GM12878 (cell line): ENCODE data around the gene S100P. TPM values are rescaled to one million over a fixed set of nuclear protein-coding genes. Genes with fewer than 3 reads are reported as not detected.

Experiments
- ATAC-seq: fragments of 200-7000 bp; cut with Tn5 transposase; 3 replicates; pipeline ENCODE4 v1.9.1; 2020; ENCODE audit warnings: mild to moderate bottlenecking, moderate library complexity
- BruUV-seq: library from RNA; stranded (reverse); fragments of 400-500 nt; replicated peaks from 2 replicates; lab custom pipeline; 2021; lab: Mats Ljungman, UMichigan
- CTCF ChIA-PET: fragments of 300-600 bp; sonication (Branson Sonifier 250); formaldehyde crosslinking; extraction: SDS; loops from one replicate; lab custom pipeline; 2021; ENCODE audit warnings: inconsistent platforms; lab: Yijun Ruan, JAX
- POLR2A ChIA-PET: fragments of 350-600 bp; formaldehyde crosslinking; extraction: SDS; loops from one replicate; lab custom pipeline; 2021; ENCODE audit warnings: inconsistent platforms; lab: Charles Lee
- RAD21 ChIA-PET: fragments of 300-600 bp; sonication (Branson Sonifier 250); formaldehyde crosslinking; loops from one replicate; lab custom pipeline; 2023; ENCODE audit warnings: antibody characterized with exemption; ENCODE audit not compliant: unreplicated experiment; lab: Charles Lee
- SMC1A ChIA-PET: fragments of 300-600 bp; sonication (Branson Sonifier 250); formaldehyde crosslinking; loops from one replicate; lab custom pipeline; 2023; ENCODE audit not compliant: unreplicated experiment, uncharacterized antibody; lab: Charles Lee
- DNase-seq: peaks from one replicate; pipeline ENCODE4 v3.0.0-alpha.2; 2011; ENCODE audit warnings: low read depth, low spot score
- FAIRE-seq: peaks from 3 replicates; lab custom pipeline; 2011; peaks lifted over from hg19 to GRCh38; lab: Jason Lieb, UNC
- H2AFZ ChIP-seq: 2 replicates; pipeline ENCODE4 v1.6.0; 2011; ENCODE audit warnings: low read depth, low read length, control low read depth; ENCODE audit not compliant: control insufficient read depth
- H3K27ac ChIP-seq: 2 replicates; pipeline ENCODE4 v1.5.1; 2011; ENCODE audit warnings: control low read depth; ENCODE audit not compliant: control insufficient read depth, insufficient read depth
- H3K27me3 ChIP-seq, 2 experiments: replicated peaks in 1 of 2; 2 replicates each; pipeline versions ENCODE4 v1.6.0 to v1.6.1; 2011; ENCODE audit warnings: low read length in 1 of 2; ENCODE audit not compliant: control insufficient read depth in 2 of 2, insufficient read depth in 2 of 2
- H3K36me3 ChIP-seq, 2 experiments: 2 replicates each; pipeline ENCODE4 v1.5.1; 2011; ENCODE audit warnings: low read length in 1 of 2; ENCODE audit not compliant: control insufficient read depth in 2 of 2, insufficient read depth in 2 of 2
- H3K4me1 ChIP-seq: 2 replicates; pipeline ENCODE4 v1.6.1; 2011; ENCODE audit warnings: mild to moderate bottlenecking, low read length, moderate library complexity, mixed read lengths; ENCODE audit not compliant: control insufficient read depth, insufficient read depth
- H3K4me2 ChIP-seq: 2 replicates; pipeline ENCODE4 v1.6.0; 2011; ENCODE audit warnings: control low read depth; ENCODE audit not compliant: control insufficient read depth, insufficient read depth
- H3K4me3 ChIP-seq: fragments of 200-600 bp; sonication (generic); 2 replicates; pipeline ENCODE4 v1.5.1; 2016
- H3K79me2 ChIP-seq: 2 replicates; pipeline ENCODE4 v1.6.0; 2011; ENCODE audit warnings: low read length; ENCODE audit not compliant: control insufficient read depth, insufficient read depth
- H3K9ac ChIP-seq: 2 replicates; pipeline ENCODE4 v1.8.0; 2011; ENCODE audit warnings: low read length, control low read depth, mixed read lengths; ENCODE audit not compliant: control insufficient read depth, insufficient read depth
- H3K9me3 ChIP-seq: replicated peaks from 3 replicates; pipeline ENCODE4 v1.5.1; 2011; ENCODE audit warnings: mild to moderate bottlenecking, low read length; ENCODE audit not compliant: control insufficient read depth, insufficient read depth
- H4K20me1 ChIP-seq: 2 replicates; pipeline ENCODE4 v1.6.0; 2011; ENCODE audit not compliant: control insufficient read depth, insufficient read depth
- CHD2 ChIP-seq: IDR thresholded peaks from 2 replicates; pipeline ENCODE4 v1.6.1; 2011; ENCODE audit warnings: low read depth, low read length, improper control_type of control experiment, borderline replicate concordance
- CHD4 ChIP-seq: fragments of 200-600 bp; sonication (generic); IDR thresholded peaks from 2 replicates; pipeline ENCODE4 v1.6.1; 2016; ENCODE audit warnings: mild to moderate bottlenecking
- CTCF ChIP-seq, 3 experiments: IDR thresholded peaks in 2 of 3; conservative IDR thresholded peaks in 1 of 3; 2 replicates each; pipeline ENCODE4 v1.5.1; 2011; ENCODE audit warnings: low read depth in 3 of 3, low read length in 3 of 3, mild to moderate bottlenecking in 3 of 3, control low read depth in 2 of 3, moderate library complexity in 2 of 3, inconsistent platforms in 1 of 3, mixed read lengths in 1 of 3; ENCODE audit not compliant: control insufficient read depth in 2 of 3, insufficient read depth in 1 of 3; ENCODE audit errors: extremely low read depth in 1 of 3
- ELK1 ChIP-seq: IDR thresholded peaks from 2 replicates; pipeline ENCODE4 v1.6.1; 2012; ENCODE audit warnings: low read depth, low read length, improper control_type of control experiment
- GABPA ChIP-seq: IDR thresholded peaks from 2 replicates; pipeline ENCODE4 v1.6.1; 2014; ENCODE audit warnings: antibody characterized with exemption, low read depth, mild to moderate bottlenecking, inconsistent platforms
- IKZF1 ChIP-seq: fragments of 450-650 bp; conservative IDR thresholded peaks from 2 replicates; pipeline ENCODE4 v1.6.1; 2017; ENCODE audit warnings: antibody characterized with exemption, mild to moderate bottlenecking
- LARP7 ChIP-seq: fragments of 450-650 bp; IDR thresholded peaks from 2 replicates; pipeline ENCODE4 v1.6.1; 2017; ENCODE audit warnings: mild to moderate bottlenecking
- NFIC ChIP-seq: IDR thresholded peaks from 2 replicates; pipeline ENCODE4 v1.6.1; 2012; ENCODE audit warnings: low read depth, mild to moderate bottlenecking, inconsistent platforms, low read length, moderate library complexity
- NFYB ChIP-seq: IDR thresholded peaks from 2 replicates; pipeline ENCODE4 v1.6.1; 2011; ENCODE audit warnings: low read depth, mild to moderate bottlenecking, low read length, improper control_type of control experiment, moderate library complexity; ENCODE audit not compliant: insufficient read depth
- STAT1 ChIP-seq: fragments of 450-650 bp; conservative IDR thresholded peaks from 2 replicates; pipeline ENCODE4 v1.6.1; 2014; ENCODE audit warnings: antibody characterized with exemption, mild to moderate bottlenecking
- ZNF24 ChIP-seq: fragments of 450-650 bp; IDR thresholded peaks from 2 replicates; pipeline ENCODE4 v1.6.1; 2017; ENCODE audit warnings: antibody characterized with exemption, mild to moderate bottlenecking
- WGBS: methylation state at CpG from one replicate; pipeline ENCODE4 v1.1.6; 2016; ENCODE audit warnings: low lambda C conversion rate; ENCODE audit not compliant: insufficient replicate concordance, insufficient coverage; ENCODE audit errors: missing lambda C conversion rate; 5-methylcytosine and 5-hydroxymethylcytosine counted together
- in situ Hi-C: fragments of 300-500 bp; cut with MboI; formaldehyde crosslinking; loops from 9 replicates; pipeline ENCODE4 v1.14.3; 2018; ENCODE audit warnings: mixed read lengths
- intact Hi-C: fragments of 100-400 bp; cut with micrococcal nuclease; formaldehyde crosslinking; loops from one replicate; pipeline ENCODE4 v1.14.2; 2022; ENCODE audit not compliant: unreplicated experiment
- polyA plus RNA-seq, 11 experiments: library from polyadenylated mRNA; depleted of rRNA in 4 of 11; unstranded in 6 of 11; stranded (reverse) in 5 of 11; fragments of >200 nt; fragmentation: Nextera tagmentation in 4 of 11; fragmentation: Illumina TruSeq in 1 of 11; extraction: Ambion mirVana in 4 of 11; extraction: Trizol in 1 of 11; gene quantifications; 1 replicate in 1 of 11; 2 replicates in 10 of 11; pipeline versions ENCODE4 v1.2.1 to v1.2.3, GENCODE V29; 2011 to 2016; ENCODE audit warnings: inconsistent platforms in 2 of 11, missing spikeins in 2 of 11, low read depth in 1 of 11
- total RNA-seq, 4 experiments: library from RNA; depleted of rRNA in 3 of 4; stranded (reverse); fragments of >200 nt in 3 of 4; fragmentation: Illumina TruSeq in 1 of 4; extraction: Trizol in 1 of 4; gene quantifications; 2 replicates each; pipeline versions ENCODE4 v1.2.1 to v1.2.3, GENCODE V29; 2013 to 2021

Gene S100P
- total and polyA plus RNA-seq, 10 of the 15 experiments (the other 5 are each of a cell fraction or from before 2014, with no cell fraction given) = 0.90 TPM; not detected in 9

GRCh38 chr4:6727943-6728250 lies 34.2 kb downstream of the S100P start:
- DNase-seq (no peak), ATAC-seq (no peak), FAIRE-seq (no peak)
- intact Hi-C loops (no loop called here), in situ Hi-C loops (no loop called here)
- Histone ChIP-seq H2AFZ (no peak overlapping the region), H3K4me2 (no peak overlapping the region), H4K20me1 (no peaks in the 10 kb centered on the region), H3K9ac (no peak overlapping the region), H3K36me3 (no peaks in the 10 kb centered on the region), H3K79me2 (no peaks in the 10 kb centered on the region), H3K9me3 (no peaks in the 10 kb centered on the region), H3K4me1 (no peaks in the 10 kb centered on the region), H3K27me3 (no peaks in the 10 kb centered on the region), H3K27ac (no peak overlapping the region), H3K4me3 (no peak overlapping the region)
- no peak for TF ChIP-seq ZNF24
- TF ChIP-seq ELK1 = no peak
- TF ChIP-seq STAT1 = no peak
- no peak for TF ChIP-seq LARP7
- TF ChIP-seq GABPA = no peak
- TF ChIP-seq CTCF (IDR thresholded peaks at IDR 0.05 in 2 of 3, conservative IDR thresholded peaks at IDR 0.05 in 1 of 3; ENCODE audit: control insufficient read depth in 2 of 3, extremely low read depth in 1 of 3, insufficient read depth in 1 of 3, low read depth in 3 of 3, low read length in 3 of 3) = no peak
- TF ChIP-seq IKZF1 = no peak
- TF ChIP-seq NFIC = no peak
- no peak for TF ChIP-seq CHD4
- TF ChIP-seq NFYB = no peak
- TF ChIP-seq CHD2 = no peak
- 67% methylated on average over 3 of the region's 3 CpGs for WGBS
- no TSS peak for BruUV-seq
- POLR2A ChIA-PET = no interaction called here
- CTCF ChIA-PET = interaction anchor here (3.3 kb wide), 1 partner anchor 146 kb away, joined by 11 read pairs; no protein-coding TSS in a partner anchor
- SMC1A ChIA-PET = interaction anchor here (1.3 kb wide), 1 partner anchor 146 kb away, joined by 3 read pairs; no protein-coding TSS in a partner anchor
- RAD21 ChIA-PET = no interaction called here
